ENCODE data around the gene FBRS.
A peak's percentile ranks its signal among the peaks of the same experiment; 100 is the strongest.
"Not testable (repeated sequence)": the region's sequence is repeated elsewhere in the genome, so short reads cannot be mapped to it uniquely, and the experiment has no call there.

The FBRS gene

GRCh38 chr16:30680326-30680725, 22.1 kb downstream of the FBRS start:
- H3K4me1 Mint-ChIP-seq: no peaks in the 10 kb centered on the region
- no peak overlapping the region for H3K27ac Mint-ChIP-seq
- H3K36me3 Mint-ChIP-seq (ENCODE audit: low read depth): no peaks in the 10 kb centered on the region
- H3K27me3 Mint-ChIP-seq (ENCODE audit: low read depth): peaks cover 17% of the 10 kb centered on the region
- no peak for TF ChIP-seq CTCF (IDR thresholded peaks at IDR 0.05; ENCODE audit: unreplicated experiment in 3 of 3)
- no peak overlapping the region for H3K4me3 Mint-ChIP-seq
- no peaks in the 10 kb centered on the region for H3K9me3 Mint-ChIP-seq

- Mint-ChIP-seq H3K27me3 (ENCODE audit: low read depth) (peaks cover 12% of the 10 kb centered on the region), H3K27ac (no peak overlapping the region), H3K4me3 (no peak overlapping the region), H3K9me3 (no peaks in the 10 kb centered on the region), H3K4me1 (no peaks in the 10 kb centered on the region), H3K36me3 (ENCODE audit: low read depth) (no peaks in the 10 kb centered on the region)
- TF ChIP-seq CTCF (IDR thresholded peaks at IDR 0.05; ENCODE audit: unreplicated experiment in 3 of 3): no peak
These were observed 30.5 kb downstream of the FBRS start for GRCh38 chr16:30688701-30689100.

GRCh38 chr16:30691907-30692306, 33.7 kb downstream of the FBRS start:
- no peaks in the 10 kb centered on the region for H3K4me1 Mint-ChIP-seq
- no peak overlapping the region for H3K27ac Mint-ChIP-seq
- H3K9me3 Mint-ChIP-seq: no peaks in the 10 kb centered on the region
- no peak for TF ChIP-seq CTCF (IDR thresholded peaks at IDR 0.05; ENCODE audit: unreplicated experiment in 3 of 3)
- no peak overlapping the region for H3K4me3 Mint-ChIP-seq
- H3K36me3 Mint-ChIP-seq (ENCODE audit: low read depth): no peaks in the 10 kb centered on the region
- H3K27me3 Mint-ChIP-seq (ENCODE audit: low read depth): peaks cover 12% of the 10 kb centered on the region

GRCh38 chr16:30692396-30693064, 34.3 kb downstream of the FBRS start:
- Mint-ChIP-seq H3K36me3 (ENCODE audit: low read depth) (no peaks in the 10 kb centered on the region), H3K27ac (no peak overlapping the region), H3K4me3 (peak overlapping the region in 1 of 3 experiments; percentile 8), H3K27me3 (ENCODE audit: low read depth) (peaks cover 12% of the 10 kb centered on the region), H3K9me3 (no peaks in the 10 kb centered on the region), H3K4me1 (peaks cover 4% of the 10 kb centered on the region)
- no peak for TF ChIP-seq CTCF (IDR thresholded peaks at IDR 0.05; ENCODE audit: unreplicated experiment in 3 of 3)

GRCh38 chr16:30694926-30695693, 36.9 kb downstream of the FBRS start:
- Mint-ChIP-seq H3K4me1 (peaks cover 14% of the 10 kb centered on the region), H3K9me3 (no peaks in the 10 kb centered on the region), H3K27ac (peak overlapping the region in 1 of 3 experiments; percentile 87), H3K27me3 (ENCODE audit: low read depth) (no peaks in the 10 kb centered on the region), H3K4me3 (peak overlapping the region; percentile 27 to 70 (median 45)), H3K36me3 (ENCODE audit: low read depth) (peaks cover 4% of the 10 kb centered on the region)
- no peak for TF ChIP-seq CTCF (IDR thresholded peaks at IDR 0.05; ENCODE audit: unreplicated experiment in 3 of 3)

- Mint-ChIP-seq H3K36me3 (ENCODE audit: low read depth) (peaks cover 15% of the 10 kb centered on the region), H3K4me1 (peaks cover 16% of the 10 kb centered on the region)
- not testable (repeated sequence) for H3K9me3 Mint-ChIP-seq; H3K27me3 Mint-ChIP-seq (ENCODE audit: low read depth); H3K27ac Mint-ChIP-seq; H3K4me3 Mint-ChIP-seq
These were observed 38.4 kb downstream of the FBRS start for GRCh38 chr16:30696646-30697045.
